ENCODE results near the gene DCC. TPM values are rescaled to one million over a fixed set of nuclear protein-coding genes. Genes with fewer than 3 reads are reported as not detected.

Gene DCC
- total RNA-seq, 1 experiment from 2014 or later, result 0.72 TPM

DNA sequence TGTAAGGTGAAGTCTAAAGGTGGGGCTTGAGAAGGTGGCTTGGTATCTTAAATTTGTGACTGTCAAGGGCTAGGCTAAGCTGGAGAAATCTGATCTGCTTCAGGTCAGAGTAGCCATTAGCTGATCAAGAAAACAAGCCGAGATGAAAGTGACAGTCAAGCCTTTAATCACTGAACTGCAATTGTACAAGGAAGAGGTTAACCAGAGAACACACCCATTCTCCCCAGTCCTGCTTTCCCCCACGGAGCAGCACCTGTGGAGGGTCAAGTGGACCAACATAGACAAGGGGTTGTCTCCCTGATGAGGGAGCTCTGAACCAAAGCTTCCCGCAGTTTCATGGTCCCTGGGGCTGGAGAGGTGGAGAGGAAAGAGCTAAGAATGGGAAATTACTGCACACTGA lies 901.2 kb downstream of the DCC start (continued):
- TF ChIP-seq, protein P1, sequence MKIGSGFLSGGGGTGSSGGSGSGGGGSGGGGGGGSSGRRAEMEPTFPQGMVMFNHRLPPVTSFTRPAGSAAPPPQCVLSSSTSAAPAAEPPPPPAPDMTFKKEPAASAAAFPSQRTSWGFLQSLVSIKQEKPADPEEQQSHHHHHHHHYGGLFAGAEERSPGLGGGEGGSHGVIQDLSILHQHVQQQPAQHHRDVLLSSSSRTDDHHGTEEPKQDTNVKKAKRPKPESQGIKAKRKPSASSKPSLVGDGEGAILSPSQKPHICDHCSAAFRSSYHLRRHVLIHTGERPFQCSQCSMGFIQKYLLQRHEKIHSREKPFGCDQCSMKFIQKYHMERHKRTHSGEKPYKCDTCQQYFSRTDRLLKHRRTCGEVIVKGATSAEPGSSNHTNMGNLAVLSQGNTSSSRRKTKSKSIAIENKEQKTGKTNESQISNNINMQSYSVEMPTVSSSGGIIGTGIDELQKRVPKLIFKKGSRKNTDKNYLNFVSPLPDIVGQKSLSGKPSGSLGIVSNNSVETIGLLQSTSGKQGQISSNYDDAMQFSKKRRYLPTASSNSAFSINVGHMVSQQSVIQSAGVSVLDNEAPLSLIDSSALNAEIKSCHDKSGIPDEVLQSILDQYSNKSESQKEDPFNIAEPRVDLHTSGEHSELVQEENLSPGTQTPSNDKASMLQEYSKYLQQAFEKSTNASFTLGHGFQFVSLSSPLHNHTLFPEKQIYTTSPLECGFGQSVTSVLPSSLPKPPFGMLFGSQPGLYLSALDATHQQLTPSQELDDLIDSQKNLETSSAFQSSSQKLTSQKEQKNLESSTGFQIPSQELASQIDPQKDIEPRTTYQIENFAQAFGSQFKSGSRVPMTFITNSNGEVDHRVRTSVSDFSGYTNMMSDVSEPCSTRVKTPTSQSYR (CRISPR knock-in tag; IDR thresholded peaks at IDR 0.05), result no peak
- no peak for TF ChIP-seq SOX15 (CRISPR knock-in tag; IDR thresholded peaks at IDR 0.05)
- TF ChIP-seq, protein P2, sequence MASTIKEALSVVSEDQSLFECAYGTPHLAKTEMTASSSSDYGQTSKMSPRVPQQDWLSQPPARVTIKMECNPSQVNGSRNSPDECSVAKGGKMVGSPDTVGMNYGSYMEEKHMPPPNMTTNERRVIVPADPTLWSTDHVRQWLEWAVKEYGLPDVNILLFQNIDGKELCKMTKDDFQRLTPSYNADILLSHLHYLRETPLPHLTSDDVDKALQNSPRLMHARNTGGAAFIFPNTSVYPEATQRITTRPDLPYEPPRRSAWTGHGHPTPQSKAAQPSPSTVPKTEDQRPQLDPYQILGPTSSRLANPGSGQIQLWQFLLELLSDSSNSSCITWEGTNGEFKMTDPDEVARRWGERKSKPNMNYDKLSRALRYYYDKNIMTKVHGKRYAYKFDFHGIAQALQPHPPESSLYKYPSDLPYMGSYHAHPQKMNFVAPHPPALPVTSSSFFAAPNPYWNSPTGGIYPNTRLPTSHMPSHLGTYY (CRISPR knock-in tag; IDR thresholded peaks at IDR 0.05), result no peak
- no peak for TF ChIP-seq CREM (CRISPR knock-in tag; IDR thresholded peaks at IDR 0.05)
- no peak for TF ChIP-seq TEAD4 (CRISPR knock-in tag; IDR thresholded peaks at IDR 0.05)
- TF ChIP-seq, protein P3, sequence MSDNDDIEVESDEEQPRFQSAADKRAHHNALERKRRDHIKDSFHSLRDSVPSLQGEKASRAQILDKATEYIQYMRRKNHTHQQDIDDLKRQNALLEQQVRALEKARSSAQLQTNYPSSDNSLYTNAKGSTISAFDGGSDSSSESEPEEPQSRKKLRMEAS (CRISPR knock-in tag; IDR thresholded peaks at IDR 0.05), result no peak
- TF ChIP-seq ZNF219 (CRISPR knock-in tag; IDR thresholded peaks at IDR 0.05; ENCODE audit: borderline replicate concordance), result no peak
- TF ChIP-seq, protein P4, sequence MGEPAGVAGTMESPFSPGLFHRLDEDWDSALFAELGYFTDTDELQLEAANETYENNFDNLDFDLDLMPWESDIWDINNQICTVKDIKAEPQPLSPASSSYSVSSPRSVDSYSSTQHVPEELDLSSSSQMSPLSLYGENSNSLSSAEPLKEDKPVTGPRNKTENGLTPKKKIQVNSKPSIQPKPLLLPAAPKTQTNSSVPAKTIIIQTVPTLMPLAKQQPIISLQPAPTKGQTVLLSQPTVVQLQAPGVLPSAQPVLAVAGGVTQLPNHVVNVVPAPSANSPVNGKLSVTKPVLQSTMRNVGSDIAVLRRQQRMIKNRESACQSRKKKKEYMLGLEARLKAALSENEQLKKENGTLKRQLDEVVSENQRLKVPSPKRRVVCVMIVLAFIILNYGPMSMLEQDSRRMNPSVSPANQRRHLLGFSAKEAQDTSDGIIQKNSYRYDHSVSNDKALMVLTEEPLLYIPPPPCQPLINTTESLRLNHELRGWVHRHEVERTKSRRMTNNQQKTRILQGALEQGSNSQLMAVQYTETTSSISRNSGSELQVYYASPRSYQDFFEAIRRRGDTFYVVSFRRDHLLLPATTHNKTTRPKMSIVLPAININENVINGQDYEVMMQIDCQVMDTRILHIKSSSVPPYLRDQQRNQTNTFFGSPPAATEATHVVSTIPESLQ (CRISPR knock-in tag; IDR thresholded peaks at IDR 0.05), result no peak

DNA sequence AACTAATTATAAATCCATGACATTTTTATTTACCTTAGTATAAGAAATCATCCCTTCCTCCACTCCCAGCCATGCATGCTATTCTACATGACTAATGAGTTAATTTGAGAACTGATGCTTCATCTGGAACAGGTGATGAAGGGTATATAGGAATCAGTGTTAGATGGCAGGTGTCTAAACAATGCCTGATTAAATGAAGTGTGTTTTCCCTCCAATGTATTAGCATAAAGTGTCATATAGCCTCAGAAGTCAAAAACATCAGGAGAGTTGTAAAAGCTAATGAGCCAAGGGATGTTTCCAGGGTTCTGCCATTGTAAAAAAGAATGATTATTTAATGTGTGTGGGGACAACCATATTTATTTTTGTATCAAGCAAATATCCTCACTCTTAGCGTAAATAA lies 913.8 kb downstream of the DCC start:
- Mint-ChIP-seq H3K27me3 (ENCODE audit: low read depth) (no peaks in the 10 kb centered on the region), H3K36me3 (peaks cover 10% of the 10 kb centered on the region), H3K27ac (peak overlapping the region; percentile 87; the same call in 1 of the 2 replicates), H3K4me1 (peaks cover 18% of the 10 kb centered on the region), H3K9me3 (0 out of 2 replicates have a peak, but pooled peaks cover 19% of the 10 kb centered on the region), H3K4me3 (0 out of 2 replicates have a peak overlapping the region, but pooled peaks have one; percentile 10)
- ChIA-PET CTCF (no interaction called here), POLR2A (no interaction called here)
- TF ChIP-seq RORB (CRISPR knock-in tag; IDR thresholded peaks at IDR 0.05), result no peak
- no peak for DNase-seq (ENCODE audit: low spot score)
- peak; percentile 30 for ATAC-seq

DNA sequence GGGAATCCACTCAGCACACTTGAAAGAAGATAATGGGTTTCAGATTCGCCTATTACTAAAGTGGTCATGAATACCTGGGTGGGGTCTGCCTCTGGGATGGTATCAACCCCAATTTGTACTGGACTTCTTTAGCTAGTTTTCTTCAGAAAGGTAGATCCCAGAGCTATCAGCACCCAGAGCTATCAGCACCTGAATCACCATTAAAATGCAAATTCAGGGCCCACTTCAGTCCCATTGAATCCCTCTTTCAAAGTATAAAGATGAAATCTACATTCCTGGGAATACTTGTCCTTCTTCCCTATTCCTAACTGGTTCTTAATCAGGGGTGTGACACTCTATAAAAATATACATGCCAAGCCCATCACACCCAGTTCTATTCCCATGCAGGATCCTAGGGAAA lies 914.3 kb downstream of the DCC start:
- Mint-ChIP-seq H3K4me3 (no peak overlapping the region), H3K9me3 (peaks cover 22% of the 10 kb centered on the region), H3K4me1 (peaks cover 18% of the 10 kb centered on the region), H3K36me3 (peaks cover 10% of the 10 kb centered on the region), H3K27ac (peak overlapping the region; percentile 87; the same call in 1 of the 2 replicates), H3K27me3 (ENCODE audit: low read depth) (no peaks in the 10 kb centered on the region)
- POLR2A ChIA-PET, result no interaction called here
- CTCF ChIA-PET, result no interaction called here
- no peak for DNase-seq (ENCODE audit: low spot score)
- ATAC-seq, result peak; percentile 93
- TF ChIP-seq CBFB (CRISPR knock-in tag; IDR thresholded peaks at IDR 0.05; ENCODE audit: low read depth) (no peak), SOX15 (CRISPR knock-in tag; IDR thresholded peaks at IDR 0.05) (no peak), SMAD3 (CRISPR knock-in tag; IDR thresholded peaks at IDR 0.05; ENCODE audit: borderline replicate concordance) (no peak), GTF2I (CRISPR knock-in tag; conservative IDR thresholded peaks at IDR 0.05) (no peak), GRHL2 (CRISPR knock-in tag; IDR thresholded peaks at IDR 0.05; ENCODE audit: insufficient replicate concordance, severe bottlenecking) (no peak), ZNF138 (CRISPR knock-in tag; conservative IDR thresholded peaks at IDR 0.05) (no peak)
- TF ChIP-seq, protein P5, sequence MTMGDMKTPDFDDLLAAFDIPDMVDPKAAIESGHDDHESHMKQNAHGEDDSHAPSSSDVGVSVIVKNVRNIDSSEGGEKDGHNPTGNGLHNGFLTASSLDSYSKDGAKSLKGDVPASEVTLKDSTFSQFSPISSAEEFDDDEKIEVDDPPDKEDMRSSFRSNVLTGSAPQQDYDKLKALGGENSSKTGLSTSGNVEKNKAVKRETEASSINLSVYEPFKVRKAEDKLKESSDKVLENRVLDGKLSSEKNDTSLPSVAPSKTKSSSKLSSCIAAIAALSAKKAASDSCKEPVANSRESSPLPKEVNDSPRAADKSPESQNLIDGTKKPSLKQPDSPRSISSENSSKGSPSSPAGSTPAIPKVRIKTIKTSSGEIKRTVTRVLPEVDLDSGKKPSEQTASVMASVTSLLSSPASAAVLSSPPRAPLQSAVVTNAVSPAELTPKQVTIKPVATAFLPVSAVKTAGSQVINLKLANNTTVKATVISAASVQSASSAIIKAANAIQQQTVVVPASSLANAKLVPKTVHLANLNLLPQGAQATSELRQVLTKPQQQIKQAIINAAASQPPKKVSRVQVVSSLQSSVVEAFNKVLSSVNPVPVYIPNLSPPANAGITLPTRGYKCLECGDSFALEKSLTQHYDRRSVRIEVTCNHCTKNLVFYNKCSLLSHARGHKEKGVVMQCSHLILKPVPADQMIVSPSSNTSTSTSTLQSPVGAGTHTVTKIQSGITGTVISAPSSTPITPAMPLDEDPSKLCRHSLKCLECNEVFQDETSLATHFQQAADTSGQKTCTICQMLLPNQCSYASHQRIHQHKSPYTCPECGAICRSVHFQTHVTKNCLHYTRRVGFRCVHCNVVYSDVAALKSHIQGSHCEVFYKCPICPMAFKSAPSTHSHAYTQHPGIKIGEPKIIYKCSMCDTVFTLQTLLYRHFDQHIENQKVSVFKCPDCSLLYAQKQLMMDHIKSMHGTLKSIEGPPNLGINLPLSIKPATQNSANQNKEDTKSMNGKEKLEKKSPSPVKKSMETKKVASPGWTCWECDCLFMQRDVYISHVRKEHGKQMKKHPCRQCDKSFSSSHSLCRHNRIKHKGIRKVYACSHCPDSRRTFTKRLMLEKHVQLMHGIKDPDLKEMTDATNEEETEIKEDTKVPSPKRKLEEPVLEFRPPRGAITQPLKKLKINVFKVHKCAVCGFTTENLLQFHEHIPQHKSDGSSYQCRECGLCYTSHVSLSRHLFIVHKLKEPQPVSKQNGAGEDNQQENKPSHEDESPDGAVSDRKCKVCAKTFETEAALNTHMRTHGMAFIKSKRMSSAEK (CRISPR knock-in tag; IDR thresholded peaks at IDR 0.05; ENCODE audit: borderline replicate concordance), result no peak
- TF ChIP-seq, protein P6, sequence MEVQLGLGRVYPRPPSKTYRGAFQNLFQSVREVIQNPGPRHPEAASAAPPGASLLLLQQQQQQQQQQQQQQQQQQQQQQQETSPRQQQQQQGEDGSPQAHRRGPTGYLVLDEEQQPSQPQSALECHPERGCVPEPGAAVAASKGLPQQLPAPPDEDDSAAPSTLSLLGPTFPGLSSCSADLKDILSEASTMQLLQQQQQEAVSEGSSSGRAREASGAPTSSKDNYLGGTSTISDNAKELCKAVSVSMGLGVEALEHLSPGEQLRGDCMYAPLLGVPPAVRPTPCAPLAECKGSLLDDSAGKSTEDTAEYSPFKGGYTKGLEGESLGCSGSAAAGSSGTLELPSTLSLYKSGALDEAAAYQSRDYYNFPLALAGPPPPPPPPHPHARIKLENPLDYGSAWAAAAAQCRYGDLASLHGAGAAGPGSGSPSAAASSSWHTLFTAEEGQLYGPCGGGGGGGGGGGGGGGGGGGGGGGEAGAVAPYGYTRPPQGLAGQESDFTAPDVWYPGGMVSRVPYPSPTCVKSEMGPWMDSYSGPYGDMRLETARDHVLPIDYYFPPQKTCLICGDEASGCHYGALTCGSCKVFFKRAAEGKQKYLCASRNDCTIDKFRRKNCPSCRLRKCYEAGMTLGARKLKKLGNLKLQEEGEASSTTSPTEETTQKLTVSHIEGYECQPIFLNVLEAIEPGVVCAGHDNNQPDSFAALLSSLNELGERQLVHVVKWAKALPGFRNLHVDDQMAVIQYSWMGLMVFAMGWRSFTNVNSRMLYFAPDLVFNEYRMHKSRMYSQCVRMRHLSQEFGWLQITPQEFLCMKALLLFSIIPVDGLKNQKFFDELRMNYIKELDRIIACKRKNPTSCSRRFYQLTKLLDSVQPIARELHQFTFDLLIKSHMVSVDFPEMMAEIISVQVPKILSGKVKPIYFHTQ (CRISPR knock-in tag; IDR thresholded peaks at IDR 0.05), result no peak
- TF ChIP-seq, protein P2 (CRISPR knock-in tag; IDR thresholded peaks at IDR 0.05), result no peak
